ENCODE results near the gene DNAH10. TPM values are rescaled to one million over a fixed set of nuclear protein-coding genes. Genes with fewer than 3 reads are reported as not detected.
"Not testable (repeated sequence)": the region's sequence is repeated elsewhere in the genome, so short reads cannot be mapped to it uniquely, and the experiment has no call there.

DNAH10 gene
- total RNA-seq, 1 experiment from 2014 or later: 0.09 TPM

- POLR2A ChIA-PET: no interaction called here
- no peak overlapping the region for H3K4me3 Mint-ChIP-seq
- H3K27me3 Mint-ChIP-seq (ENCODE audit: low read depth): peaks cover 16% of the 10 kb centered on the region
- ATAC-seq (no peak), DNase-seq (ENCODE audit: low spot score) (no peak)
- H3K27ac Mint-ChIP-seq: no peak overlapping the region
- CTCF ChIA-PET: interaction anchor here (0.9 to 1.2 kb wide), 3 partner anchors 10 to 69 kb away, joined by 3 to 5 read pairs (median 4); no protein-coding TSS in a partner anchor
- H3K4me1 Mint-ChIP-seq: peaks cover 7% of the 10 kb centered on the region
- peaks cover 10% of the 10 kb centered on the region for H3K9me3 Mint-ChIP-seq
- H3K36me3 Mint-ChIP-seq: peaks cover 10% of the 10 kb centered on the region
- TF ChIP-seq, protein P1, sequence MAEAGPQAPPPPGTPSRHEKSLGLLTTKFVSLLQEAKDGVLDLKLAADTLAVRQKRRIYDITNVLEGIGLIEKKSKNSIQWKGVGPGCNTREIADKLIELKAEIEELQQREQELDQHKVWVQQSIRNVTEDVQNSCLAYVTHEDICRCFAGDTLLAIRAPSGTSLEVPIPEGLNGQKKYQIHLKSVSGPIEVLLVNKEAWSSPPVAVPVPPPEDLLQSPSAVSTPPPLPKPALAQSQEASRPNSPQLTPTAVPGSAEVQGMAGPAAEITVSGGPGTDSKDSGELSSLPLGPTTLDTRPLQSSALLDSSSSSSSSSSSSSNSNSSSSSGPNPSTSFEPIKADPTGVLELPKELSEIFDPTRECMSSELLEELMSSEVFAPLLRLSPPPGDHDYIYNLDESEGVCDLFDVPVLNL (CRISPR knock-in tag; IDR thresholded peaks at IDR 0.05; ENCODE audit: borderline replicate concordance, low read depth): no peak
- TF ChIP-seq FOXP4 (CRISPR knock-in tag; IDR thresholded peaks at IDR 0.05) (no peak), PRRX2 (CRISPR knock-in tag; IDR thresholded peaks at IDR 0.05) (no peak), E2F5 (CRISPR knock-in tag; IDR thresholded peaks at IDR 0.05) (no peak), ZNF423 (CRISPR knock-in tag; IDR thresholded peaks at IDR 0.05) (no peak), HMGA2 (CRISPR knock-in tag; IDR thresholded peaks at IDR 0.05) (no peak), ATF1 (CRISPR knock-in tag; IDR thresholded peaks at IDR 0.05) (no peak), GABPB1 (CRISPR knock-in tag; IDR thresholded peaks at IDR 0.05) (no peak), SMAD3 (CRISPR knock-in tag; IDR thresholded peaks at IDR 0.05; ENCODE audit: borderline replicate concordance) (no peak), AFF4 (CRISPR knock-in tag; IDR thresholded peaks at IDR 0.05; ENCODE audit: borderline replicate concordance) (no peak), NR1H2 (CRISPR knock-in tag; IDR thresholded peaks at IDR 0.05) (no peak), TP53 (CRISPR knock-in tag; IDR thresholded peaks at IDR 0.05) (no peak), JAZF1 (CRISPR knock-in tag; IDR thresholded peaks at IDR 0.05) (no peak)
- TF ChIP-seq, protein P2, sequence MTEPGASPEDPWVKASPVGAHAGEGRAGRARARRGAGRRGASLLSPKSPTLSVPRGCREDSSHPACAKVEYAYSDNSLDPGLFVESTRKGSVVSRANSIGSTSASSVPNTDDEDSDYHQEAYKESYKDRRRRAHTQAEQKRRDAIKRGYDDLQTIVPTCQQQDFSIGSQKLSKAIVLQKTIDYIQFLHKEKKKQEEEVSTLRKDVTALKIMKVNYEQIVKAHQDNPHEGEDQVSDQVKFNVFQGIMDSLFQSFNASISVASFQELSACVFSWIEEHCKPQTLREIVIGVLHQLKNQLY (CRISPR knock-in tag; IDR thresholded peaks at IDR 0.05): no peak
- TF ChIP-seq, protein P3, sequence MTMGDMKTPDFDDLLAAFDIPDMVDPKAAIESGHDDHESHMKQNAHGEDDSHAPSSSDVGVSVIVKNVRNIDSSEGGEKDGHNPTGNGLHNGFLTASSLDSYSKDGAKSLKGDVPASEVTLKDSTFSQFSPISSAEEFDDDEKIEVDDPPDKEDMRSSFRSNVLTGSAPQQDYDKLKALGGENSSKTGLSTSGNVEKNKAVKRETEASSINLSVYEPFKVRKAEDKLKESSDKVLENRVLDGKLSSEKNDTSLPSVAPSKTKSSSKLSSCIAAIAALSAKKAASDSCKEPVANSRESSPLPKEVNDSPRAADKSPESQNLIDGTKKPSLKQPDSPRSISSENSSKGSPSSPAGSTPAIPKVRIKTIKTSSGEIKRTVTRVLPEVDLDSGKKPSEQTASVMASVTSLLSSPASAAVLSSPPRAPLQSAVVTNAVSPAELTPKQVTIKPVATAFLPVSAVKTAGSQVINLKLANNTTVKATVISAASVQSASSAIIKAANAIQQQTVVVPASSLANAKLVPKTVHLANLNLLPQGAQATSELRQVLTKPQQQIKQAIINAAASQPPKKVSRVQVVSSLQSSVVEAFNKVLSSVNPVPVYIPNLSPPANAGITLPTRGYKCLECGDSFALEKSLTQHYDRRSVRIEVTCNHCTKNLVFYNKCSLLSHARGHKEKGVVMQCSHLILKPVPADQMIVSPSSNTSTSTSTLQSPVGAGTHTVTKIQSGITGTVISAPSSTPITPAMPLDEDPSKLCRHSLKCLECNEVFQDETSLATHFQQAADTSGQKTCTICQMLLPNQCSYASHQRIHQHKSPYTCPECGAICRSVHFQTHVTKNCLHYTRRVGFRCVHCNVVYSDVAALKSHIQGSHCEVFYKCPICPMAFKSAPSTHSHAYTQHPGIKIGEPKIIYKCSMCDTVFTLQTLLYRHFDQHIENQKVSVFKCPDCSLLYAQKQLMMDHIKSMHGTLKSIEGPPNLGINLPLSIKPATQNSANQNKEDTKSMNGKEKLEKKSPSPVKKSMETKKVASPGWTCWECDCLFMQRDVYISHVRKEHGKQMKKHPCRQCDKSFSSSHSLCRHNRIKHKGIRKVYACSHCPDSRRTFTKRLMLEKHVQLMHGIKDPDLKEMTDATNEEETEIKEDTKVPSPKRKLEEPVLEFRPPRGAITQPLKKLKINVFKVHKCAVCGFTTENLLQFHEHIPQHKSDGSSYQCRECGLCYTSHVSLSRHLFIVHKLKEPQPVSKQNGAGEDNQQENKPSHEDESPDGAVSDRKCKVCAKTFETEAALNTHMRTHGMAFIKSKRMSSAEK (CRISPR knock-in tag; IDR thresholded peaks at IDR 0.05; ENCODE audit: borderline replicate concordance): no peak
- TF ChIP-seq, protein P4, sequence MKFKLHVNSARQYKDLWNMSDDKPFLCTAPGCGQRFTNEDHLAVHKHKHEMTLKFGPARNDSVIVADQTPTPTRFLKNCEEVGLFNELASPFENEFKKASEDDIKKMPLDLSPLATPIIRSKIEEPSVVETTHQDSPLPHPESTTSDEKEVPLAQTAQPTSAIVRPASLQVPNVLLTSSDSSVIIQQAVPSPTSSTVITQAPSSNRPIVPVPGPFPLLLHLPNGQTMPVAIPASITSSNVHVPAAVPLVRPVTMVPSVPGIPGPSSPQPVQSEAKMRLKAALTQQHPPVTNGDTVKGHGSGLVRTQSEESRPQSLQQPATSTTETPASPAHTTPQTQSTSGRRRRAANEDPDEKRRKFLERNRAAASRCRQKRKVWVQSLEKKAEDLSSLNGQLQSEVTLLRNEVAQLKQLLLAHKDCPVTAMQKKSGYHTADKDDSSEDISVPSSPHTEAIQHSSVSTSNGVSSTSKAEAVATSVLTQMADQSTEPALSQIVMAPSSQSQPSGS (CRISPR knock-in tag; IDR thresholded peaks at IDR 0.05; ENCODE audit: borderline replicate concordance, low read depth): no peak
These were observed 148.7 kb downstream of the DNAH10 start for GRCh38 chr12:123910761-123911193.

DNA sequence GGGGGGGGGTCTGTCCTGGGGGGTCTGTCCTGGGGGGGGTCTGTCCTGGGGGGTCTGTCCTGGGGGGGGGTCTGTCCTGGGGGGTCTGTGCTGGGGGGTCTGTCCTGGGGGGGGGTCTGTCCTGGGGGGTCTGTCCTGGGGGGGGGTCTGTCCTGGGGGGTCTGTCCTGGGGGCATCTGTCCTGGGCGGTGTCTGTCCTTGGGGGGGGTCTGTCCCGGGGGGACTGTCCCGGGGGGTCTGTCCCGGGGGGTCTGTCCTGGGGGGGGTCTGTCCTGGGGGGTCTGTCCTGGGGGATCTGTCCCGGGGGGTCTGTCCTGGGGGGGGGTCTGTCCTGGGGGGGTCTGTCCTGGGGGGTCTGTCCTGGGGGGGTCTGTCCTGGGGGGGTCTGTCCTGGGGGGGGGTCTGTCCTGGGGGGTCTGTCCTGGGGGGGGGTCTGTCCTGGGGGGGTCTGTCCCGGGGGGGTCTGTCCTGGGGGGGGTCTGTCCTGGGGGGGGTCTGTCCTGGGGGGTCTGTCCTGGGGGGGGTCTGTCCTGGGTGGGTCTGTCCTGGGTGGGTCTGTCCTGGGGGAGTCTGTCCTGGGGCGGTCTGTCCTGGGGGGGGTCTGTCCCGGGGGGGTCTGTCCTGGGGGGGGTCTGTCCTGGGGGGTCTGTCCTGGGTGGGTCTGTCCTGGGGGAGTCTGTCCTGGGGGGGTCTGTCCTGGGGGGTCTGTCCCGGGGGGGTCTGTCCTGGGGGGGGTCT lies 149.7 kb downstream of the DNAH10 start:
- POLR2A ChIA-PET; CTCF ChIA-PET; DNase-seq (ENCODE audit: low spot score); H3K27ac Mint-ChIP-seq; H3K9me3 Mint-ChIP-seq; H3K4me3 Mint-ChIP-seq; ATAC-seq; H3K4me1 Mint-ChIP-seq; H3K36me3 Mint-ChIP-seq: not testable (repeated sequence)
- H3K27me3 Mint-ChIP-seq (ENCODE audit: low read depth): peaks cover 16% of the 10 kb centered on the region
